Spleen (tissue), 7 donors: ENCODE data around the gene TSPYL1.

Experiments used
- POLR2A ChIP-seq, 3 donors: fragments of 450-650 bp; IDR thresholded peaks; one replicate each; pipeline ENCODE4 v1.5.1; 2017; ENCODE audit warnings: antibody characterized with exemption in 3 of 3, mild to moderate bottlenecking in 1 of 3
- POLR2AphosphoS5 ChIP-seq, 3 donors: sonication (generic); formaldehyde crosslinking; IDR thresholded peaks; one replicate each; pipeline ENCODE4 v1.5.1; 2017; ENCODE audit warnings: antibody characterized with exemption in 3 of 3
- TF ChIP-seq, protein P1 (sequence below), 11 experiments: fragments of 200-600 bp in 7 of 11; fragments of 450-650 bp in 4 of 11; sonication (generic) in 4 of 11; IDR thresholded peaks in 8 of 11; conservative IDR thresholded peaks in 3 of 11; 1 replicate in 7 of 11; 2 replicates in 4 of 11; pipeline versions ENCODE4 v1.4.0 to v1.8.0; 2016 to 2021; ENCODE audit warnings: antibody characterized with exemption in 11 of 11, inconsistent platforms in 4 of 11, mild to moderate bottlenecking in 1 of 11
- donor health status: DM: no; HTN: no; CAD: no; lungs with moderate emphysema.
- donor health status: DM: no; HTN: no; CAD: no.
- donor health status: DM: no; HTN: no; CAD: no.

DNA sequence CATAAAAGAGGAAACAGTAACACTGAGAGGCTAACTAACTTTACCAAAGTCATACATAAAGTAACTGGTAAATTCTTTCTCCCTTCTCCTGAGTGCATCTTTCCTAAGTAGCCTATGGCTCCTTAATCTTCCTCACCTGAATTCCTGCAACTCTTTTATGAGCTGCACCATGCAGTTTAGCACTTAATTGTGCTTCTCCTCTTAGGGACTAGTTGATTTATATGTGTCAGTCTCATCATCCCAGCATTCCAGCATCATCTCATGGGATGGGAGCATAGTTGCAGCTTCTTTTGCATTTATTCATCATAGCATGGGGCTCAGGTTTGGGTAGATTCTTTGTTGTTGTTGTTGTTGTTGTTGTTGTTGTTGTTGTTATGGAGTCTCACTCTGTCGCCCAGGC, 3.5 kb upstream of the TSPYL1 start:
- TF ChIP-seq, protein P1, sequence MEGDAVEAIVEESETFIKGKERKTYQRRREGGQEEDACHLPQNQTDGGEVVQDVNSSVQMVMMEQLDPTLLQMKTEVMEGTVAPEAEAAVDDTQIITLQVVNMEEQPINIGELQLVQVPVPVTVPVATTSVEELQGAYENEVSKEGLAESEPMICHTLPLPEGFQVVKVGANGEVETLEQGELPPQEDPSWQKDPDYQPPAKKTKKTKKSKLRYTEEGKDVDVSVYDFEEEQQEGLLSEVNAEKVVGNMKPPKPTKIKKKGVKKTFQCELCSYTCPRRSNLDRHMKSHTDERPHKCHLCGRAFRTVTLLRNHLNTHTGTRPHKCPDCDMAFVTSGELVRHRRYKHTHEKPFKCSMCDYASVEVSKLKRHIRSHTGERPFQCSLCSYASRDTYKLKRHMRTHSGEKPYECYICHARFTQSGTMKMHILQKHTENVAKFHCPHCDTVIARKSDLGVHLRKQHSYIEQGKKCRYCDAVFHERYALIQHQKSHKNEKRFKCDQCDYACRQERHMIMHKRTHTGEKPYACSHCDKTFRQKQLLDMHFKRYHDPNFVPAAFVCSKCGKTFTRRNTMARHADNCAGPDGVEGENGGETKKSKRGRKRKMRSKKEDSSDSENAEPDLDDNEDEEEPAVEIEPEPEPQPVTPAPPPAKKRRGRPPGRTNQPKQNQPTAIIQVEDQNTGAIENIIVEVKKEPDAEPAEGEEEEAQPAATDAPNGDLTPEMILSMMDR (IDR thresholded peaks at IDR 0.05 in 8 of 11, conservative IDR thresholded peaks at IDR 0.05 in 3 of 11) = no peak
- no peak for TF ChIP-seq POLR2A (IDR thresholded peaks at IDR 0.05)
- TF ChIP-seq POLR2AphosphoS5 (IDR thresholded peaks at IDR 0.05) = no peak
